Subcutaneous abdominal adipose tissue (tissue), 5 donors: ENCODE data around the gene CIDEA.

Experiments used
- H3K27ac ChIP-seq: one replicate; pipeline ENCODE4 v1.7.0; 2013; ENCODE audit warnings: low read depth, mild to moderate bottlenecking, inconsistent platforms, low read length, moderate library complexity
- H3K27me3 ChIP-seq, 5 donors: one replicate each; pipeline ENCODE4 v1.7.0; 2013; ENCODE audit warnings: low read length in 5 of 5, inconsistent platforms in 1 of 5; ENCODE audit not compliant: control insufficient read depth in 5 of 5, insufficient read depth in 4 of 5
- H3K36me3 ChIP-seq, 5 donors: one replicate each; pipeline ENCODE4 v1.7.0; 2013; ENCODE audit warnings: low read length in 5 of 5; ENCODE audit not compliant: control insufficient read depth in 5 of 5, insufficient read depth in 5 of 5
- H3K4me1 ChIP-seq, 5 donors: one replicate each; pipeline ENCODE4 v1.7.0; 2013; ENCODE audit warnings: low read length in 5 of 5, mild to moderate bottlenecking in 3 of 5, moderate library complexity in 1 of 5; ENCODE audit not compliant: control insufficient read depth in 5 of 5, insufficient read depth in 5 of 5
- H3K4me3 ChIP-seq, 5 donors: one replicate each; pipeline ENCODE4 v1.7.0; 2013; ENCODE audit warnings: low read length in 5 of 5, low read depth in 1 of 5
- H3K9ac ChIP-seq, 5 donors: one replicate each; pipeline ENCODE4 v1.7.0; 2013; ENCODE audit warnings: low read length in 5 of 5, mild to moderate bottlenecking in 4 of 5, moderate library complexity in 3 of 5
- H3K9me3 ChIP-seq, 5 donors: one replicate each; pipeline ENCODE4 v1.7.0; 2013; ENCODE audit warnings: low read length in 5 of 5; ENCODE audit not compliant: control insufficient read depth in 5 of 5
- donor health status: healthy.
- donor health status: healthy.
- donor health status: healthy.
- donor health status: healthy.
- donor health status: healthy.

Gene CIDEA

DNA sequence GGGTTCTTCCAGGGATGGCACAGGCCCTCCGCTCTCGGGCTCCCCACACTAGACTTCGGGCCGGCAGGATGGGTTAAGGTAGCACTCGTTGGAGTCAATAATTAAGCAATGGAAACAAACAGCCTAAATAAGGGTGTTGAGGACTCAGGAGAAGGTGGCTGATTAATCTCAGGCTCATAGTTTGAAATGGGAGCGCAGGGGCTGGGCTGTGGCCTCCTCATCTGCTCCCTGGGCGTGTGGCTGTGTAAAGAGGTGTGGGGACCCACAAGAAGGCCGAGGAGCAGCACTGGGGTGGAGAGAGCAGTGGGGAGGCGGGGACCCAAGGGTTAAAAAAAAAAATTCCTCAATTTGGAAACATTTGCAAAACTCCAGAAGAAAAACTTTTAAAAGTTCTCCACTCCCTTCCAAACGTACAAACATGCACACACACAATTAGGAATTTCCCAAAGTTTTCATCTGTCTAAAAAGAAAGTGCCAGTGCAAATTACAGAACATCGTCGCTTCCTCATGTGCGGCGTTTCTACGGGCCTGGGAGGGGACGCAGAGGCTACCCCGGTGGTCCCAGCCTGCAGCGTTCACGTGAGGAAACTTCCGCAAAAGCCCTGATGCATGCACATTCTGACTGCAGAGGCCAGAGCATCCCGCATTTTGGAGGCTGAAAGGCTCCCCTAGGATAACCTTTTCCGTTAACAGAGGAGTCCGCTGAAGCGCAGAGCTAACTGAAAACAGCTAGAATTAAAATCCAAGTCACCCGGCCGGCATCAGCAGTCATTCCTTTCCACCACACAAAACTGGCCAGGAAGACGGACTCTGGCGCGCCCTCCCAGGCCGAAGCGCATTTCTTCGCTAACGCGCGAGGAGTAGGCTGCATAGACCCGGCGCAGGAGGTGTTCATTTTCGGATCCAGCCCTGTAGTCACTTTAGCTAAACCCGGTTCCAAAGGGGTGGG is 52.9 kb downstream of the CIDEA start:
- no peaks in the 10 kb centered on the region for H3K9me3 ChIP-seq
- peak overlapping the region; percentile 68 to 88 (median 80) for H3K4me3 ChIP-seq
- H3K36me3 ChIP-seq, result peaks cover 5 to 17% (median 6%) of the 10 kb centered on the region in 5 donors
- H3K4me1 ChIP-seq, result peaks cover 4 to 34% (median 32%) of the 10 kb centered on the region in 5 donors
- H3K27ac ChIP-seq, result peak overlapping the region; percentile 84
- H3K9ac ChIP-seq, result peak overlapping the region in 4 of 5 donors; percentile 43 to 80 (median 64)
- H3K27me3 ChIP-seq, result no peaks in the 10 kb centered on the region

DNA sequence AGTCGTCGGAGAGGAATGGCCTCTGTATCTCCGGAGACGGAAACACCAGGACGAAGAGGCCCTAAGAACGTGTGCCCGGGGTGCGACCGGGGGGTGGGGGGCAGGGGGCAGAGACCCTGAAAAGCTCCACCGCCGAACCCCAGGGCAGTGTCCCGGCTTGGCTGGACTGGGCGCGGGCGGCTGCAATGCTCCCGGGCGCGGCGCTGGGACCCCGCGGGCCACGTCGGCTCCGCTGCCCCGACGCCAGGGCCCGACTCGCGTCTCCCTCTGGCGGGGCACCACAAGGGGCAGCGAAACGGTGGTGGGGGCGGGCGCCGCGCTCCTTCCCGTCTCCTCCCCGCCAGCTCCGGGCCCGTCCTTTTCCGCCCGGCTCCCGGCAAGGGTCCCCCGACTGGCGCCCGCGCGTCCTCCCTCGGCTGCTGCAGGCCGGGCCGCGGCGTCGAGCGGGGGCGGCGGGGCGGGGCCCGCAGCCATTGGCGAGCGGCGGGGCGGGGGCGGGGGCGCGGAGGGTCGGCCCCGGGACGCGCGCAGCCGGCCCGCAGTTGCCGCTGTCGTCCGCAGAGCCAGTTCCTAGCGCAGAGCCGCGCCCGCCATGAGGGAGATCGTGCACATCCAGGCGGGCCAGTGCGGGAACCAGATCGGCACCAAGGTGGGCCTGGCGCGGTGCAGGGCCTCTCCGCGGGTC is 53.7 kb downstream of the CIDEA start, which contains the start of gene TUBB6:
Gene TUBB6 (plus strand): TSS at position 541 of the 685 bp plus-strand sequence. CDS start 52 bp downstream, at position 593.
- Histone ChIP-seq H3K27ac (peak within 1 kb of the TSS; percentile 94), H3K4me1 (peaks cover 4 to 39% (median 32%) of the 10 kb centered on the region in 5 donors), H3K36me3 (peaks cover 6 to 22% (median 9%) of the 10 kb centered on the region in 5 donors), H3K27me3 (no peaks in the 10 kb centered on the region), H3K9me3 (peaks cover 0 to 3% (median 0%) of the 10 kb centered on the region in 5 donors), H3K4me3 (peak within 1 kb of the TSS; percentile 82 to 94 (median 87)), H3K9ac (peak within 1 kb of the TSS in 4 of 5 donors; percentile 82 to 95 (median 93))

DNA sequence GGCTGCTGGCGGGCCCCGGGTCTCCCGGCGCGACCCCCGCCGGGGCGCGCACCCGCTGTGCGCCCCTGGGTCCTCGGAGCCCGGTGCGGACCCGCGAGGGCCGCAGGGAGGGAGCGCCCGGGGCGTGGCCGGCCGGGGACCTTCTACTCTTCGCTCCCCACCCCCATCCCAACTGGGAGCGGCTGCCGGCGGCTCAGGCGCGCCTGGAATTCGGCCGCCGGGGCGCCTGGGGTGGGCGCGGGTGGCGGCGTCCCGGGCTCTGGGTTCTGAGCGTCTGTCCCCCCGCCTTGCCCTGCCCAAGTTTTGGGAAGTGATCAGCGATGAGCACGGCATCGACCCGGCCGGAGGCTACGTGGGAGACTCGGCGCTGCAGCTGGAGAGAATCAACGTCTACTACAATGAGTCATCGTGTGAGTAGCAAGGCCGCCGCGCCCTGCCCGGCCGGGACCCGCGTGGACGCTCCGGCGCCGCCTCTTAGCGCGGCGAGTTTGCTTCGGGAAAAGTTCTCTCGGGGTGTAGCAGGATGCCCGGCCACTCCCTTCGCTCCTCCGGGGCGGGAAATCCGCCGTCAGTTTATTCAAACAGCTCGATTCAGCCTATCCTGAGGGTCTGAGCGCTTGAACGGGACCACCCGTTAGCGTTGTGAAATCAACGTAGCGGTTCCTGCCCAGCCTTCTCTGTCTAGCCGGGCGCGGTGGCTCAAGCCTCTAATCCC is 54.4 kb downstream of the CIDEA start:
- Histone ChIP-seq H3K9ac (peak overlapping the region in 4 of 5 donors; percentile 82 to 95 (median 93)), H3K4me3 (peak overlapping the region; percentile 82 to 94 (median 86)), H3K9me3 (peaks cover 0 to 3% (median 0%) of the 10 kb centered on the region in 5 donors), H3K36me3 (peaks cover 6 to 26% (median 13%) of the 10 kb centered on the region in 5 donors), H3K27ac (peak overlapping the region; percentile 94), H3K27me3 (no peaks in the 10 kb centered on the region), H3K4me1 (peaks cover 4 to 45% (median 39%) of the 10 kb centered on the region in 5 donors)

DNA sequence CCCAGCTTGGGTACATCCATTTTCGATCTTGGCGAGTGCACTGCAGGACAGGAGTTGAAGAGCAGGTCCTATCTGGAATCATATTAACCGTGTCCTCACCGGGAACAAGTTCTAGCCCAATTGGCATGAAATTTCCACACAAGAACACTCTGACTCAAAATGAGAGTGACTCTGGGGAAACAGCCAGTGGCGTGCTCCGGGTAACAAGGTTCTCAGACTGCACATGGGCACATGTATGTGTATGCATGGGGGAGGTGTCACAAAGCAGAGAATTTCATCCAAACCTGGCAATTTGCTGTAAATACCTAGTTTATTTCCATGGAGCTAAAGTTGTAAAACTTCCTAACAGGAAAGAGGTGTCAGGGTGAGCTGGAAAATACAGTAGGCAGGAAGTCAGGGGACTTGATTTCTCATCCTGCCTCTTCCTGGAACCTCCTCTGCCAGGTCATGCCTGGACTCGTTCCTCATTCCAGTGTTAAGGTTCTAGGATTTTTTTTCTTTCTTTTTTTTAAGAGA is 55.6 kb downstream of the CIDEA start:
- H3K9ac ChIP-seq, result peak overlapping the region; percentile 11 to 95 (median 92)
- peak overlapping the region; percentile 94 for H3K27ac ChIP-seq
- H3K36me3 ChIP-seq, result peaks cover 9 to 37% (median 25%) of the 10 kb centered on the region in 5 donors
- peak overlapping the region; percentile 82 to 94 (median 86) for H3K4me3 ChIP-seq
- H3K9me3 ChIP-seq, result peaks cover 0 to 3% (median 0%) of the 10 kb centered on the region in 5 donors
- H3K27me3 ChIP-seq, result no peaks in the 10 kb centered on the region
- peaks cover 7 to 57% (median 51%) of the 10 kb centered on the region in 5 donors for H3K4me1 ChIP-seq

DNA sequence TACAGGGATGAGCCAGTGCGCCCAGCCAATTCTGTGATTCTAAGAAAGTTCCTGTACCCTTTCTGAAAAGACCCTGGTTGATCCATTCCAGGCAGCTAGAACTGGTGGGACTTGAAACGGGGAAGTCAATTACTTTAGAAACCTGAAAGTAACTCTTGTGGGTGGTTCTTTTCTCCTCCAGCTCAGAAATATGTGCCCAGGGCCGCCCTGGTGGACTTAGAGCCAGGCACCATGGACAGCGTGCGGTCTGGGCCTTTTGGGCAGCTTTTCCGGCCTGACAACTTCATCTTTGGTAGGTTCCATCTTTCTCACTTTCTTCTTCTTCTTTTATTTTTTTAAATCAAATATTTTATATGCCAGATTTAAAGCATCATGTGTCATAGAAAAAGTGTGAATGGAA is 56.6 kb downstream of the CIDEA start:
- peak overlapping the region in 4 of 5 donors; percentile 26 to 57 (median 38) for H3K4me3 ChIP-seq
- H3K9ac ChIP-seq, result peak overlapping the region in 1 of 5 donors; percentile 42
- peaks cover 9 to 67% (median 61%) of the 10 kb centered on the region in 5 donors for H3K4me1 ChIP-seq
- H3K9me3 ChIP-seq, result peaks cover 0 to 3% (median 0%) of the 10 kb centered on the region in 5 donors
- H3K27me3 ChIP-seq, result no peaks in the 10 kb centered on the region
- peaks cover 9 to 41% (median 25%) of the 10 kb centered on the region in 5 donors for H3K36me3 ChIP-seq
- H3K27ac ChIP-seq, result peak overlapping the region; percentile 94

DNA sequence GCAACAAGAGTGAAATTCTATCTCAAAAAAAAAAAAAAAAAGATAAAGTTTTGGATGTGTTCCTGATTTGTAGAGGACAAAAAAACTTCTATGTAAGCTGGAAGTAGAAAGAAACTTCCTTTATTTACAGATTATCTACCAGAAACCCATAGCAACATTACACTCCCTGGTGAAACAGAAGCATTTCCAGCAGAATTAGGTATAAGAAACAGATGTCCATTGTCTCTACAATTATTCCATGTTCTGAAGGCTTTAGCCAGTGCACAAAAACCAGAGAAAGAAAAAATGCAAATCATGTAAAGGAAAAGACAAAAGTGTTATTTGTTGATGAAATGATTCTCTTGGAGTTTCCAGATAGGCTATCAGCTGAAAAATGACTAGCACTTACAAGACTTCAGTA is 58.8 kb downstream of the CIDEA start:
- peak overlapping the region; percentile 85 for H3K27ac ChIP-seq
- peaks cover 12 to 52% (median 30%) of the 10 kb centered on the region in 5 donors for H3K36me3 ChIP-seq
- H3K4me1 ChIP-seq, result peaks cover 9 to 75% (median 64%) of the 10 kb centered on the region in 5 donors
- no peaks in the 10 kb centered on the region for H3K27me3 ChIP-seq
- H3K9ac ChIP-seq, result no peak overlapping the region
- H3K4me3 ChIP-seq, result no peak overlapping the region
- peaks cover 0 to 3% (median 0%) of the 10 kb centered on the region in 5 donors for H3K9me3 ChIP-seq

DNA sequence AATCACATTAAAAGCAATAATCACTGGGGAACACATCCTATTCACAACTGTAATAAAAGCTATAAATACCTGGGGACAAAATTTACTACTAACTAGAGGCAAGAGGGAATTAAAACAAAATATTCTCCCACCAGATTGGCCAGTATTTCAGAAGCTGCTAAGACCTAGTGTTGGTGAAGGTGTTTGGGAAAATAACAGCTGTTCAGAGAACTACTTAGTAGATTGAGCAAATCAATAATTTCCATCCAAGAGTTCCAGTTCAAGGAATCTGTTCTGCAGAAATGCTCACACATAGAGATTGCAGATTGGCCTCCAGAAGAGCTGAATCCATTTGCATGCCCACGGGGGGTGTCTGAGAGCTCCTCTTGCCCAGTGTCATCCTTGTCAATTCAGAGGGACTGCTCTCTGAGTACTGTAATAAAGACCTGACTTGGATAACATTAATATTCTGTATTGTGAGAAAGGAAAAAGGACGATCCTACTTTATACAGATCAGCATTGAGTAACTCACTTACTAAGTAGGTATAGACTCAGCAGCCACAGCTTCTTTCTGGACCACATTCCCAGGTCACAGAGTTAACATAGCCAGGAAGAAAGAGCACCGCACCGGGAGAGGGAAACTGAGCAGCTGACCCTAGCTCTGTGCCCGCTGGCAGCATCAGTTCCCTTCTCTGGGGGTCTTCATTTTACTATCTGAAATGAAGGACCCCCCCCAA is 59.5 kb downstream of the CIDEA start:
- Histone ChIP-seq H3K9ac (peak overlapping the region in 1 of 5 donors; percentile 27), H3K36me3 (peaks cover 15 to 55% (median 30%) of the 10 kb centered on the region in 5 donors), H3K27ac (peak overlapping the region; percentile 85), H3K27me3 (no peaks in the 10 kb centered on the region), H3K9me3 (peaks cover 0 to 3% (median 0%) of the 10 kb centered on the region in 5 donors), H3K4me3 (peak overlapping the region in 2 of 5 donors; percentile 11 to 22), H3K4me1 (peaks cover 9 to 82% (median 72%) of the 10 kb centered on the region in 5 donors)

DNA sequence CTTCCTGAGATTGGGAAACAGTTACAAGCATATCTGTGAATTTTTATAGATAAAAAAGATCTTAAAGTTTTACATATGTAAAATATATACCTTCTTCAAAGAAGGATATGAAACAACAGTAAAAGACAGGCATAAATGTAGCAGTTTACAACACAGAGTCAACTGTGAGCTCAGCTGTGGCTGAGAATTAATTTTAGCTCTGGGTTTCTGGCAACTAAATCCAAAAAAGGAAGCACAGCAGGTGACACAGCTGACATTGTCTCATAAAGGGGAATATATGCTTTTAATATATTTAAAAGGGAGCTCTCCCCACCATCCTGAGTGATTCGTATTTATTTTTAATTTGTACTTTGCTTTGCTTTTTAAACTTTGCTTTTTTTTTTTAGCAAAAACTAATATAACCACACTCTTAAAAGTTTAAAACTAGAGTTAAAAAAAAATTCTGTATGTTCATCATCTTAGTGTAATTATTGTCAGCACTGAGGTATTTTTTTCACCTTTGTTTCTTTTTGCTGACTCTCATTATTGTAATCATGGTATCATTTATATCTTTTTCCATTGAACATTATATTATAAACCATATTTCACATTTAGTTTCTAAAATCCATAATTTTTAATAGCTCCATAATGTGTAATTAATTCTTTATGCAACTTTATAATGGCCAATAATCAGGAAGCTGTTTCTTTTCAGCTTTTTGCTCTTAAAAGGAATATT is 60.6 kb downstream of the CIDEA start:
- Histone ChIP-seq H3K9me3 (peaks cover 0 to 3% (median 0%) of the 10 kb centered on the region in 5 donors), H3K4me3 (peak overlapping the region in 2 of 5 donors; percentile 20 to 22), H3K36me3 (peaks cover 15 to 51% (median 33%) of the 10 kb centered on the region in 5 donors), H3K27me3 (no peaks in the 10 kb centered on the region), H3K9ac (peak overlapping the region in 2 of 5 donors; percentile 57 to 62), H3K27ac (peak overlapping the region; percentile 85), H3K4me1 (peaks cover 6 to 79% (median 68%) of the 10 kb centered on the region in 5 donors)
